Kidney (tissue), 14 donors: Measurements from ENCODE around the gene GJA10. TPM values are rescaled to one million over a fixed set of nuclear protein-coding genes. Genes with fewer than 3 reads are reported as not detected.

Source experiments
- DNase-seq, 5 donors: peaks; one replicate each; pipeline ENCODE4 v3.0.0-alpha.2; 2013 to 2020
- FAIRE-seq: peaks from 2 replicates; lab custom pipeline; 2012; peaks lifted over from hg19 to GRCh38; lab: Jason Lieb, UNC
- H3K27ac ChIP-seq, 2 donors: one replicate each; pipeline ENCODE4 v1.7.0; 2013; ENCODE audit warnings: low read depth in 2 of 2, low read length in 2 of 2, inconsistent platforms in 1 of 2
- H3K27me3 ChIP-seq: one replicate; pipeline ENCODE4 v1.7.1; 2013; ENCODE audit warnings: low read length, inconsistent platforms; ENCODE audit not compliant: control insufficient read depth, insufficient read depth
- H3K36me3 ChIP-seq, 3 donors: one replicate each; pipeline versions ENCODE4 v1.7.0 to v1.7.1; 2013; ENCODE audit warnings: low read length in 3 of 3, control low read depth in 1 of 3, inconsistent platforms in 1 of 3; ENCODE audit not compliant: insufficient read depth in 3 of 3, control insufficient read depth in 2 of 3
- H3K4me1 ChIP-seq, 3 donors: one replicate each; pipeline versions ENCODE4 v1.7.0 to v1.7.1; 2013; ENCODE audit warnings: low read length in 3 of 3, inconsistent platforms in 1 of 3, low read depth in 1 of 3; ENCODE audit not compliant: control insufficient read depth in 2 of 3, insufficient read depth in 2 of 3
- H3K4me3 ChIP-seq, 3 donors: one replicate each; pipeline versions ENCODE4 v1.7.0 to v1.8.1; 2013; ENCODE audit warnings: low read length in 3 of 3, control low read depth in 1 of 3, inconsistent platforms in 1 of 3
- H3K9ac ChIP-seq, 3 donors: one replicate each; pipeline versions ENCODE4 v1.7.0 to v1.7.1; 2013; ENCODE audit warnings: low read length in 3 of 3, control low read depth in 1 of 3, inconsistent platforms in 1 of 3
- H3K9me3 ChIP-seq, 3 donors: one replicate each; pipeline versions ENCODE4 v1.7.0 to v1.7.1; 2013; ENCODE audit warnings: low read length in 3 of 3, control low read depth in 1 of 3, inconsistent platforms in 1 of 3; ENCODE audit not compliant: control insufficient read depth in 2 of 3, insufficient read depth in 1 of 3
- CTCF ChIP-seq: IDR thresholded peaks from 3 replicates; pipeline ENCODE4 v1.5.1; 2012; ENCODE audit warnings: mild to moderate bottlenecking, moderate library complexity, borderline replicate concordance; ENCODE audit not compliant: insufficient read depth; ENCODE audit errors: extremely low read depth
- intact Hi-C: fragments of 100-400 bp; cut with DNase I; formaldehyde crosslinking; loops from one replicate; pipeline ENCODE4 v1.11.1; 2022
- polyA plus RNA-seq: library from polyadenylated mRNA; stranded (reverse); fragments of 350-450 nt; fragmentation: Illumina TruSeq; extraction: RNeasy Lipid Tissue Mini Kit (QIAGEN cat#74804); gene quantifications from one replicate; pipeline ENCODE4 v1.2.3, GENCODE V29; 2014; ENCODE audit warnings: low read depth, low replicate concordance; ENCODE audit not compliant: insufficient read depth
- total RNA-seq: library from RNA; stranded (reverse); fragmentation: NEBNext Ultra II Directional; extraction: Animal tissue kit (Norgen Biotek cat#: 25700); gene quantifications from one replicate; pipeline ENCODE4 v1.2.1, GENCODE V29; 2021
- donor health status: control.
- donor health status: control.
- donor health status: control.
- donor health status: control.
- donor health status: control.
- donor health status: DM: yes; HTN: yes; CAD: no.
- donor health status: Normal renal cell carcinoma (clear cell type).

The GJA10 gene
- total and polyA plus RNA-seq, 2 donors from 2014 or later = not detected

DNA sequence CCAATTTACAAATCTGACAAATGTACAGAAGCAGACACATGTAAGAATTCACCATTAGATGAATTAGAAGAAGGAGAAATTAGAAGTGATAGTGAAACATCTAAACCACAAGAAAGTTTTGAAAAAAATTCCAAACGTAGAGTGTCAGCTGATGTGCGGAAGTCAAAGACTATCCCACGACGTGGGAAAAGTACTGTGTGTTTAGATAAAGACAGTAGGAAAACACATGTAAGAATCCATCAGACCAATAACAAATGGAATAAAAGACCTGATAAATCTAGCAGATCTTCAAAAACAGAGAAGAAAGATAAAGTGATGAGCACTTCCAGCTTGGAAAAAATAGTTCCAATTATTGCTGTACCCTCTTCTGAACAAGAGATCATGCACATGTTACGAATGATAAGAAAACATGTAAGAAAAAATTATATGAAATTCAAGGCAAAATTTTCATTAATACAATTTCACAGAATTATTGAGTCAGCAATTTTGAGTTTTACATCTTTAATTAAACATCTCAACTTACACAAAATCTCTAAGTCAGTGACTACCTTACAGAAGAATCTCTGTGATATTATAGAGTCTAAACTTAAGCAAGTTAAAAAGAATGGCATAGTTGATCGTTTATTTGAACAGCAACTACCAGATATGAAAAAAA is 28.1 kb upstream of the GJA10 start:
- H3K9ac ChIP-seq = no peak overlapping the region
- peaks cover 5 to 35% (median 10%) of the 10 kb centered on the region in 3 donors for H3K36me3 ChIP-seq
- no peak overlapping the region for H3K27ac ChIP-seq
- DNase-seq = no peak
- intact Hi-C loops = no loop called here
- FAIRE-seq = no peak
- H3K9me3 ChIP-seq = no peaks in the 10 kb centered on the region
- H3K27me3 ChIP-seq = no peaks in the 10 kb centered on the region
- no peak for TF ChIP-seq CTCF
- no peaks in the 10 kb centered on the region for H3K4me1 ChIP-seq
- no peak overlapping the region for H3K4me3 ChIP-seq

GRCh38 chr6:89873721-89874120 is 20.5 kb upstream of the GJA10 start:
- H3K27me3 ChIP-seq = no peaks in the 10 kb centered on the region
- no peak overlapping the region for H3K9ac ChIP-seq
- TF ChIP-seq CTCF = no peak
- H3K4me3 ChIP-seq = no peak overlapping the region
- no peaks in the 10 kb centered on the region for H3K4me1 ChIP-seq
- no peak for DNase-seq
- no peaks in the 10 kb centered on the region for H3K9me3 ChIP-seq
- H3K27ac ChIP-seq = no peak overlapping the region
- H3K36me3 ChIP-seq = peaks cover 0 to 5% (median 0%) of the 10 kb centered on the region in 3 donors
- no peak for FAIRE-seq
- intact Hi-C loops = no loop called here

GRCh38 chr6:89874438-89874837 is 19.8 kb upstream of the GJA10 start:
- Histone ChIP-seq H3K4me3 (no peak overlapping the region), H3K36me3 (peaks cover 0 to 5% (median 0%) of the 10 kb centered on the region in 3 donors), H3K27me3 (no peaks in the 10 kb centered on the region), H3K4me1 (no peaks in the 10 kb centered on the region), H3K27ac (no peak overlapping the region), H3K9me3 (no peaks in the 10 kb centered on the region), H3K9ac (no peak overlapping the region)
- no peak for DNase-seq
- intact Hi-C loops = no loop called here
- no peak for TF ChIP-seq CTCF
- FAIRE-seq = no peak
